GM19240 (cell line): ENCODE results near the gene CATSPERB.
"Not testable (repeated sequence)": the region's sequence is repeated elsewhere in the genome, so short reads cannot be mapped to it uniquely, and the experiment has no call there.

ENCODE experiments used
- DNase-seq: peaks from one replicate; pipeline ENCODE4 v3.0.0; 2011; ENCODE audit warnings: low spot score; ENCODE audit not compliant: insufficient read length

Gene CATSPERB, protein sequence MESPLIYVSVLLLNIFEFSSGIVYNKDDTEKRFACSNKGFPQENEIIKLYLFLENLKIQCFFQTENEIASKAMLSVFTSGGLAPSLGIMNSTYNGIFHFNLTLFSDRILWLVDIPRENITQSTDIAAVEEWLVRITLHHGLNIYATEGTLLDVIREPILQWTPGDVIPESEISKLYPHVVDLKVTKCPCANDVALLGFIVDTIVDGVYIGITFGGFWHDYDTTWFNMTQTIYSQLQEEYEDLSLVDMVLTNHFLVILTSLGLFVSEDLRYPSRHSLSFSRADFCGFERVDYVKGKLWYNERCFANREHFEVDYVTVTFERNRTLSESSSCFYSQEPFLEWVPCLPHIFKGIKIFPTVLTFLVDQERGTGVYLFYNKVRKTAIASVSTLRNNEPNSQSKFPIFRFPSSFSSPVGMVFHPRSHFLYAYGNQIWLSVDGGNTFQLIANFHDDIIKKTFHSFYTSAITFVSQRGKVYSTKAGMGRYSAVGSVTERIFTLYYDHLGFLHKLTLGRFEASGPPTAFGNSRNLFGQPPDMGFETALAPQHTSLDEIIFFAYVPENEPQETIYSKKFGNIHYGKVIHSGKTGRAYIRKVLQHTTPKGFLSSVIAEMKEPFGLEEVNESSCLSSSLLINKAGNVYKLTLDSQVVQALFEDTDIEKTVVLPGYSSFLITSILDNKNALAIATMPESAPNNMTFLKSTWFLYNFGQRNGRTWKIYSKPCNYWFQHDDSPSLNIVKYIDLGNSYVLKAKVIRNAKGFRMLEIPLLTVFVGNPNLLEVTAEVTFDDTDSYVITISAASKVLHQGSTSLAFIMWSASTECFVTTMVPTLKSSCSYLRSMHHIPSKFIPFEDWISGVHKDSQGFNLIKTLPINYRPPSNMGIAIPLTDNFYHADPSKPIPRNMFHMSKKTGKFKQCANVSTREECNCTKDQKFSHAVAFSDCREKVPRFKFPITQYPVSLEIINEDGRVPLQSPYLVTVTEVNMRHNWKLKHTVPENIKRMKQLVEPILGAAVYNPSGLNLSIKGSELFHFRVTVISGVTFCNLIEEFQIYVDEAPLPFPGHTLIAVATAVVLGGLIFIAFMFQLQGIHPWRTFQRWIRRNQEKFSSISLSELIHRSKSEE

DNA sequence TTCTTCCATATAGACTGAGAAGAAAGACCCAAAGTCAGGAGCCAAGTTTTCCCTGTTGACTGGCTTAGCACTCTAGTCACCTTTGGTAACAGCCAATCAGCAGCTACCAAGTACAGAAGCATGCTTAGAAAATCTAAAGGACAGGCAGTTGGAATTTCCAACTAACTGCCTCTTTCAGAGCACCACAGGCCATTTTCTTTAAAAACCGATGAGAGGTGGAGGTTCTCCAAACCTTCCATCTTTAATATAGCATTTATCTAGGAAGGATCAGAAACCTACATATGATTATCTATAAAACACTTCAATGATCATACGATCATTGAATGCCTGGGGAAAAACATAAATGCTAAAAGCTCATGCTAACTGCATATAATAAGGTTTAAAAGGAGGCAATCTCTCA is at the start of gene CATSPERB:
CATSPERB (minus strand) TSS at position 101 of the 400 bp plus-strand sequence. CDS start 2,607 bp downstream, outside the sequence.
- DNase-seq, result no peak

DNA sequence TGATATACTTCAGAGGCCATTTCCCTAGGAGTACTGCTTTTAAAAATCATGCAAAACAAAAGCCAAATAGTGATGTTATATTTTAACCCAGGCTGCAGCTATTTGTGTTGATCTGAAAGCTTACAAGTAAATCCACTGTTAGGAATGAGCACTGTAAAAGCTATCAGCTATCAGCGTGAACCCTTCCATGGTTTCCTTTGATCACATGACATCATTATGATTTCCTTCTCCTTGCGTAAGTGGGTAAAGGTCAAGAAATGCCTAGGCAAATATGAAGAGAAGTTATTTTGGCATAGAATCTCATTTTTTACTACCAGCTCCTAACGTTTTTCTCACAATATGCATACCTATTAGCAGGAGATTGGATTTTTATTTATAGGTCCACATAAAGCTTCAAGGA is 48.6 kb upstream of the CATSPERB start:
- DNase-seq, result no peak

DNA sequence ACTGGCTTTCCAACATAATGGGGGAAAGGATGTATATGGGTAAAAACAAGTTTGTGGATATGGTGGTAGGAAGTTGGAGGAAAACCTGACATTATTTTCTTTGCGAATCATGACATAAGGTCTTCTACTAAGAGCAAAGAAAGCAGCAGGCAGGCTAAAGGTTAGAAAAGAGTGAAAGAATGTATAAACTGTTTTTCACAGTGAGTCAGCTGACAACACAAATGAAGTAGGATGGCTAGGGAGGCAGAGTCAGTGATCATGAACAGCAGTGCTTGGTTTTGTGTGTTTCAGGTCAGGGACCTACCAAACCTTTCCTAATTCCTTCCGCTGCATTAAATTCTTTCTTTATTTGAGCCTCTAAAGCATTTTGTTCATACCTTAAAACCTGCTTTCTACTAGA is 46.3 kb upstream of the CATSPERB start:
- DNase-seq, result no peak

DNA sequence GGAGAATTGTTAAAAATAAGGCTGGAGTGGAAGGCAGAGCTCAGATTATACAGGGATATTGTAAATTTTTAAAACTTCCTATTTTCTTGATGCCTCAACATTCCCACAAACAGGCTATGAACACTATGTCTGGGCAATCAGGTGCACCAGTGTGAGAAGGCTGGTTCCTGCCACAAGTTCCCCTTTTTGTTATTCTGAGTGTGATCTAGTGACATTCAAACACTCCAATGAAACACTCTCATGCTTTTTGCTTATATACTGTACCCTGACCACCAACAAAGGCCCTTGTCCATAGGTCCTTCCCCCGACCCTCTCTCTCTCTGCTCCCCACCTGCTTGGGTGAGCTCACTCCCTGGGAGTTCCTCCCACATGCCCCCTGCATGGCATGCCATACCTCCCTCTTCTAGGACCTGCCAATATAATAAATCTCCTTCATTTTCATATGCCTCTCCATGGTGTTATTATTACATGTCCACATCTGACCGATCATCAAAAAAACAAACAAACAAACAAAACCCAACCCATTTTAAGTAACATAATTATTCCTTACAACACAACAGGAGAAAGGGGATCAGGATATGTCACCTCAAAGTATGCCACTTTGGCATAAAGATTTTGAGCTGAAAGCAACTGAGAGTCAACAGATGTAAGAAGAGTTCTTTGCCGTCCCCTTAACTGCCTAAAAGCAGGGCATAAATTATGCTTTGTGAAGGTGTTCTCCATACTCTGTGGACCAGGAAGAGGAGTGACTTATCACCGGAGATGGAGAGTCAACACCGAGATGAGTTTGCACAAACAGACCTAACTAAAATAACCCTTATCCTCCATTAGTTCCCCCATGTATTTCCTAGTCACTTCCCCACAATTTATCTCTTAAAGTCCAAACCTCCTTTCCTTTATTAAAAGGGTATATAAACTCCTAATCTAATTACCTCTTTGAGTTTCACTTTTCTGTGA is 42.5 kb upstream of the CATSPERB start:
- DNase-seq, result no peak

DNA sequence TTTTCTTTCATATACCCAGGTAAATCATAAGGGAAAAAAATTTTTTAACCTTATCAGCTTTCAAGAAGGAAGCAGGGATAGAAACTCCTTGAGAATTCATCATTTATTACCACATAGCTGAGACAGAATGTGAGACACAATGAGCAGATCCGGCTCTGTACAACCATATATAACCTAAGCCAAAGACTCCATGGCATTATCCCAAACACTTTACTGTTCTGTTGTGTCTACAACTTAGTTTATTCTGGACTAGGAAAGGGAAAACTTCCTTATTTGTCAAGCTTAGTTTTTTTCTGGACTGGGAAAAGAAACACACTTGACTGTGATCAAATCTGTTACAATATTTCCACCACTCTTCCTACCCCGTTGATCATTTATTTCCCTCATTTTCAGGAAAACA is 38.3 kb upstream of the CATSPERB start:
- no peak for DNase-seq

DNA sequence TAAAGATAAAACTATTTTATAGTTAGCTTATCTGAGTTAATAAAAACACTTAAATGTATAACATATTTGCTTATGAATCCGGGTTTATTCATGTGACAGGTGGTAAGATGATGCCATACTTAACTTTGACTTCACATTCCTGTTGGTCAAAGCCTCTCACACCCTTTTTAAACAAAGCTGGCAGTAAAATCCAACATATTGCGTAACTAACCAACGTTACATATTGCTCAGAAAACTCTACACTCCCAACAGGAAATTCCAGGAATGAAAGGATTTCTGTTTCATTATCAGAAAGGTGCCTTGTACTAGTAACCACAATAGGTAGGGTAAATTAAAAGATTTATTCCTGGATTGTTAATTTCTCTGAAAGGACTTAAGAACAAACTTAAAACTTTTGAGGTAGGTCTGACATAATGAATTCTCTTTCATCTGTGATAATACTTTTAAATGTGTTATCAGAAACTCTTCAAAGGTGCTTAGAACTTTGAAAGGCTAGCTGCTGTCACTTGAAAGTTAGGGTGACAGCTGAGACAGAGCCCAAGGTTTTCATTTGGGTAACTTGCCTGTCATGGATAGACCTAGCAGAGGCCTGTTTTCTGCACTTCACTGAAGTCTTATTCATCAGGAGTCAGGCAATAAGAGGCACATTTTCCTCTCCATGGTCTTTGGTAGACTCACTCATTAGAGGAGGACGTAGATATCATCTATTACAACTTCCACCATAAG is 23.8 kb upstream of the CATSPERB start:
- no peak for DNase-seq

DNA sequence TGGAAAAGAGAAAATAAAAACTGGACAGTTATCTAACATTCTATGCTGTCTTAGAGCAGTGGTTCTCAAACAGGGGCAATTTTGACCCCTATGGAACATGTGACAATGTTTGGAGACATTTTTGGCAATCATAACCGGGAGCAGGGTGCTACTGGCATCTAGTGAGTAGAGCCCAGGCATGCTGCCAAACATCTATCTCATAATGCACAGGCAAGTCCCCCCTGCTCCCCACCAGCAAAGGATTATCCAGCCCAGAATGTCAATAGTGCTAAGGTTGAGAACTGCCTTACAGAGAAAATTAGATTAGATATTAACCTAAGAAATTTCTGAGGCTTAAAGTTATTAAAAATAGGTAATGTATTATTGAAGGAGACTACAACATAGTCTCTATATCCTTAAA is 22.9 kb upstream of the CATSPERB start:
- no peak for DNase-seq

DNA sequence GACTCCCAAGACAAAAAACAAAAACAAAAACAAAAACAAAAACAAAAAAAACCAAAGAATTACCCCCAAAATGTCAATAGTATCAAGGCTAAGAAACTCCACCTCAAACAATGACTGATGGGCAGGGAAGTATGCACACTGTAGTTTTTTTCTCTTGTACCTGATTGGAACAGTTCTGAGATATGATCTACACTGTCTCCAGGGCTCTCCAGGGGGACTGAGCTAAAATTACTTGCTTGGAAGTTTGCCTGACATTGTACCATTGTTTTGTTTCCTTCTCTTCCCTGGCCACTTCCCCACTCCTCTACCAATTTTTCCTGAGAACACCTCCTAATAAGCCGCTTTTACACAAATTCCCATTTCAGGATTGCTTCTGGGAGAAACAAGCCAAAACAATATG is 22.3 kb upstream of the CATSPERB start:
- no peak for DNase-seq

DNA sequence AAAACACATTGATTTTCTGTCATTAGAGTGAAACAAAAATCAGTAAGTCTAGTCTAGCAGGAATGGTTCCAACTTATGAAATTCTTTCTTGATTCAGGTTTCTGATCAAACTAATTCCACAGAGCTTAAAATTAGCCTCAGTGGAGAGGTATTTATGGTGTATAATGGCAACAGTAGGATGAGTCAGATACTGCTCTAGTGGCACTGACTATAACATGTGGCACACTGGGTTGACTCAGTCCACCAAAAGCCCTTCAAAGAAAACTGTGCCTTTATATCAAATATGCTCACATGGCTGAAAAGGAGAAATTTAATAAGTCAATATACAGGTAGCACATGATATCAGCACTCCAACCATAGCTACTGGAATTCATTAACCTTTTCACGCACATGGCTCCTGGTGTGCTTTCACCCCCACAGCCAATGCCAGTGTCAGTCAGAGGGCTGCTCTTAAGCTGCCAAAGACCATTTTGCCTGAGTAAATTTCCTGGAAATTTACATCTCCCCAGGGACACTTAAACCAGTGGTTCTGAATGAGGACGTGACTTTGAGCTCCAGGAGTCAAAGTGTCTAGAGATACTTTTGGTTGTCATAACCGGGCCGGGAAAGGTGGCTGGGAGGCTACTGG is 21.7 kb upstream of the CATSPERB start:
- no peak for DNase-seq

DNA sequence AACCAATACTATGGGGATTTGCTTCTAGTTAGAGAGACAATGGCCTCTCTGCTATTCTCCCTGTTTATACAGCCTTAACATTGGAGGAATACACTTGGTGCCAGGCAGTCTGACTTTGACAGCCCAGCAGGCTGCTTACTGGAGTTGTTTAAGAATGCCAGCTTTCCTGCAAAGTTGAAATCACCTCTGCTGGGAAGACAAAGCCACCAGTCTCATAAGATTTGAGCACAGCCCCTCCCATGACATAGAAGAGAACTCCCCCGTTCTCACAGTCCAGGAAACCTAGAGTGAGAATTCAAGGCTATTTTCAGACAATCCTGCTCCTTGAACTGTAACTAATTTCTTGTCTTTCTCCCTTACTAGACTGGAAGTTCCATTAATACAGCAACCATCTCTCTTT is 21.1 kb upstream of the CATSPERB start:
- no peak for DNase-seq

DNA sequence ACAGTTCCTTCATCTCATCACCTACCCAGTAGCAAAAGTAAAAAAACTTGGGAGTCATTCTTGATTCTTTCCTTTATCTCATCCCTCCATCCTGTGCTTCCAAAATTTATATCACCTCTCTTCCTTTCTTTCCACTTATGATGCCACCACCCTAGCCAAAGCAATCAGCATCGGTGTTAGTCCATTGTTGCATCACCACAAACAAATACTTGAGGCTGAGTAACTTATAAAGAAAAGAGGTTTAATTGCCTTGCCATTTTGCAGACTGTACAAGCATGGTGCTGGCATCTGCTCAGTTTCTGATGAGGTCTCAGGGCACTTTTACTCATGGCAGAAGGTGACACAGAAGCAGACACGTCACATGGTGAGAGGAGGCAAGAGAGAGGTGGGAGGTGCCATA is 19.8 kb upstream of the CATSPERB start:
- no peak for DNase-seq

DNA sequence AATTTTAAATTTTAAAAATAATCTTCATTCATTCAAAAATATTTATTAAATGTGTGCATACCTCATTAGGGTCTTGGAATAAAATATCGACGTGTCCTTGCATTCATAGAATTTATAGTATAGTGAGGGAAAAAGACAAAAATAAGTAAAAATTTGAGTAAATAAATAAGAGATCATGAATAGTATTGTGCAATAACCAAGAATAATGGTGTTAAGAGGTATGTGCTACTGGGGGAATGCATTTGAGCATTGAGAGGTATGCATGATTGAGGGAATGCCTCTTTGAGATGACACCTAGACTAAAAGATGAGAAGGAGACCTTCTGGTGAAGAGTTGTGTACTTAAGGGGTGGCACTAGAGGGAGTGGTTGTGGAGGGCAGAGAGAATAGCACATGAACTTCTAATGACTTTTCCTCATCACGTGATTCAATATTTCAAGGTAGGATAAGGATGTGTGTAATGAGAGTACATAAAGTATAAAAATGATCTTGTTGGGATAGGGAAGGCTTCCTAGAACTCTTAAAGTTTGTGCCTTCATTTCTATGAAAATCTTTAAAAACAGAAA is 18.8 kb upstream of the CATSPERB start:
- DNase-seq, result no peak

DNA sequence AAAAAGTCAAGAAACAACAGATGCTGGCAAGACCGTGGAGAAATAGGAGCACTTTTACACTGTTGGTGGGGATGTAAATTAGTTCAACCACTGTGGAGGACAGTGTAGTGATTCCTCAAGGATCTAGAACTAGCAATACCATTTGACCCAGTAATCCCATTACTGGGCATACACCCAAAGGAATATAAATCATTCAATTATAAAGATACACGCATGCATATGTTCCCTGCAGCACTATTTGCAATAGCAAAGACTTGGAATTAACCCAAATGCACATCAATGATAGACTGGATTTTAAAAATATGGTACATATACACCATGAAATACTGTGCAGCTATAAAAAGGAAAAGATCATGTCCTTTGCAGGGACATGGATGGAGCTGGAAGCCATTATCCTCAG is 18.0 kb upstream of the CATSPERB start:
- DNase-seq, result no peak

DNA sequence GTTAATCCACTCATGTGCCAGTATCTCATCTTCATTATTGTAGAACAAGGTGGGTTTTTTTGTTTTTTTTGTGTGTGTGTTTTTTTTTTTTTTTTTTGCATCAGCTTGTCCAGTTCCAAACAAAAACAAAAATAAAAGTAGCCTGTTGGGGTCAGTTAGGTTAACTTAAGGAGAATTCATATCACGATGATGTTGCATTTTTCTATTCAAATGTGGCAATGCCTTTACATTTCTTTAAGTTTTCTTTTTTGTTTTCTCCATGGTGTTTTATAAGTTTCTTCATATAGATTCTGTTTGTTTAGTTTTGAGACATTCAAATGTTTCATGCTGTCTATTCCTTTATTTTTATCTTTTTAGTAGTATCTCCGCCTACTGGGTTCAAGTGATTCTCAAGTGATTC is 16.2 kb upstream of the CATSPERB start:
- DNase-seq, result no peak

DNA sequence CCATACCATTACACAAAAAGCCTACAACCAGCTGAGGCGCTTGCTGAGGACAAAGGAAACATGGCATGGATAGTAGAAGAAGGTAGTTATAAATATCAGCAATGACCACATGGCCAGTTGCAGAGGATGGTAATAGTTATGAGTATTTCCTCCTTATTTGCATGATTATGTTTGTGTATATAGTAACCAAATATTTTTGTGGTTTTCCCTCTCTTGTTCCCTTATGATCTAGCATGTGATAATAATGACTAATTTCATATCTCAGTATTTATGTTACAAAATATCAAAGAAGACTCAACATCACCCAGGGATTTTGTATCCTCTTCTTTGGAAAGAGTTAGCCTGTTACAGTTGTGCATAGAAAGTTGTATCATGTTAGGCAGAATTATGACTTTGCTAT is 13.5 kb upstream of the CATSPERB start:
- no peak for DNase-seq

DNA sequence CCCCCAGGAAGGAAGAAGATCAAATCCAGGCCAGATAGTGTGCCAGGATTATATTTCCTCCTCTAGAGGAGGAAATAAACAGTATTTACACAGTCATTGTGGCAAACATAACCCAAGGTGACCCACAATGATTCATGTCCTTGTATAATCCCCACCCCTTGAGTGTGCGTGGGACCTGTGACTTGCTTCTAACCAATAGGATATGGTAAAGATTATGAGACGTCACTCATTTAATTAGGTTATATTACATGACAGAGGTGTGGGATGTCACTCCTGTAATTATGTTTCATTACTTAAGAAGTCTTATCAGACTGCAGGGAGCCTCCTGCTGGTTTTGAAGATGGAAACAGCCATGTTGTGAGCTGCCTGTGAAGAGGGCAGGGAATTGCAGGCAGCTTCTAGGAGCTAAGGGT is 12.2 kb upstream of the CATSPERB start:
- DNase-seq, result no peak

DNA sequence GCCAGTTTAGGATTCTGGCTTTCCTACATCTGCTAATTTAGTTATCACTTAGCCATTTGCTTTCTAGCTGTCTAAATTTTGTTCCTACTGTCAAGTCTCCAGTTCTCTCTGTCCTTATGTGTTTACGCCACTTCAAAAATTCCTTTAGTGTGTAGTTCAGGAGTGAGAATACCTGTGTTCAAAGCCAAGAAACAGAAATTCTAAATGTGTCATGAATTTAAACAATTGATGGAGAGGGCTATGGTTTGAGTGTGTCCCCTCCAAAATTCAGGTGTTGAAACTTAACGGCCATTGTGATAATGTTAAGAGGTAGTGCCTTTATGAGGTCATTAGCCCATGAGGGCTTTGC is 11.4 kb upstream of the CATSPERB start:
- DNase-seq, result no peak

DNA sequence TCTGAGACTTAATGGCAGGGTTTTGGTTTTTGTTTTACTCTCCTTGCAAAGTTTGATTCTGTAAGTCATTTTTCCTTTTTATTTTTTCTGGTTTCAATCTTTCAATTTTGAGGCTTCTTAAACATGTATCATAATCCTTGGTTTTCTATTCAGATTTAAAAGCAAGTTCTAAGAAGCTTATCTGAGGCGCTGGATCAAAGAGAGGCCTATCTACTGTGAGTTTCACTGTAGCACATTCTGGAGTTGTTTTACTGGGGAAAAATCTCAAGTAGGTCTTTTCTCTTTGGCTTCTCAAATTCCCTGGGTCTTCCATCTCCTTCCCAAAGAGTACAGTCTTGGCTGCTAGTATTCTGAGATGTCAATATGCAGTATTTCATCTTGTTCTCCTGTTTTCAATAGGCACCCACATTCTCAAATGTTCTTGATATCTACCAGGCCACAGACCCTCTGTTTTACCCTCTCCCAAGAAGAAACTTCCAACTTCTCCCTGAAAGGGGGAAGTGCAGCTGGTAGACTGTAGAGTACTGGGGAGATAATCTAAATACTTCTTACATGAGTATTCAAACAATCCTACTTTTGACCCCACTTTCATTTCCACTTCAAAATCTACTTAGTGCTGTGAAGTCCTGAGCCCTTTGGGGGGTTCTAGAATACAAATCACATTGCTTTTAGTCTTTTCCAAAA is 10.9 kb upstream of the CATSPERB start:
- DNase-seq, result no peak

DNA sequence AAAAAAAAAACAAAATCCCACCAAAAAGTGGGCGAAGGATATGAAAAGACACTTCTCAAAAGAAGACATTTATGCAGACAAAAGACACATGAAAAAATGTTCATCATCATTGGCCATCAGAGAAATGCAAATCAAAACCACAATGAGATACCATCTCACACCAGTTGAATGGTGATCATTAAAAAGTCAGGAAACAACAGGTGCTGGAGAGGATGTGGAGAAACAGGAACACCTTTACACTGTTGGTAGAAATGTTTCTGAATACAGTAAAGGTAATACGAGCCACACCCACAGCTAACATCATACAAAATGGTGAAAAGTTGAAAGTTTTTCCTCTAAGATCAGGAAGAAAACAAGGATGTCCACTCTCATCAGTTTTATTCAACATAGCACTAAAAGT is 8.0 kb upstream of the CATSPERB start:
- not testable (repeated sequence) for DNase-seq
